Caco-2 (cell line): ENCODE results near the gene TSPAN5. TPM values are rescaled to one million over a fixed set of nuclear protein-coding genes. Genes with fewer than 3 reads are reported as not detected.
A peak's percentile ranks its signal among the peaks of the same experiment; 100 is the strongest.

Source experiments
- BruUV-seq: library from RNA; stranded (reverse); fragments of 400-500 nt; replicated peaks from 2 replicates; lab custom pipeline; 2021; lab: Mats Ljungman, UMichigan
- CTCF ChIA-PET: fragments of 300-600 bp; sonication (Branson Sonifier 250); formaldehyde crosslinking; loops from one replicate; lab custom pipeline; 2022; ENCODE audit warnings: antibody characterized with exemption; lab: Charles Lee
- POLR2A ChIA-PET: fragments of 300-600 bp; sonication (Branson Sonifier 250); formaldehyde crosslinking; loops from one replicate; lab custom pipeline; 2022; ENCODE audit warnings: antibody characterized with exemption; lab: Charles Lee
- DNase-seq, 2 experiments: peaks; one replicate each; pipeline versions ENCODE4 v3.0.0 to v3.0.0-alpha.2; 2020 to 2022
- H3K27me3 ChIP-seq: replicated peaks from 2 replicates; pipeline ENCODE4 v1.6.0; 2011; ENCODE audit warnings: low read length; ENCODE audit not compliant: control insufficient read depth, insufficient read depth
- H3K36me3 ChIP-seq: 2 replicates; pipeline ENCODE4 v1.5.1; 2011; ENCODE audit warnings: low read length; ENCODE audit not compliant: control insufficient read depth, insufficient read depth
- H3K4me1 ChIP-seq: fragments of 250-450 bp; sonication (Bioruptor Pico); 2 replicates; pipeline ENCODE4 v1.5.1; 2020; ENCODE audit warnings: mild to moderate bottlenecking
- H3K4me3 ChIP-seq: 2 replicates; pipeline ENCODE4 v1.5.1; 2011; ENCODE audit warnings: low read depth, mild to moderate bottlenecking, control low read depth, low read length
- H3K9me3 ChIP-seq: fragments of 250-450 bp; sonication (Bioruptor Pico); 2 replicates; pipeline ENCODE4 v1.5.1; 2020; ENCODE audit warnings: mild to moderate bottlenecking, moderate library complexity
- H3K27ac Mint-ChIP-seq: one replicate; pipeline ENCODE4 v1.8.0; 2022; ENCODE audit warnings: mixed read lengths; ENCODE audit not compliant: unreplicated experiment
- H3K27me3 Mint-ChIP-seq: one replicate; pipeline ENCODE4 v1.8.0; 2022; ENCODE audit warnings: mixed read lengths; ENCODE audit not compliant: insufficient read depth, unreplicated experiment
- H3K36me3 Mint-ChIP-seq: one replicate; pipeline ENCODE4 v1.8.0; 2022; ENCODE audit warnings: mild to moderate bottlenecking, mixed read lengths; ENCODE audit not compliant: insufficient read depth, unreplicated experiment
- H3K4me1 Mint-ChIP-seq: one replicate; pipeline ENCODE4 v1.8.0; 2022; ENCODE audit warnings: low read depth, mixed read lengths; ENCODE audit not compliant: unreplicated experiment
- H3K4me3 Mint-ChIP-seq: one replicate; pipeline ENCODE4 v1.8.0; 2022; ENCODE audit warnings: mild to moderate bottlenecking, moderate library complexity, mixed read lengths; ENCODE audit not compliant: unreplicated experiment
- H3K9me3 Mint-ChIP-seq: one replicate; pipeline ENCODE4 v1.8.0; 2022; ENCODE audit warnings: mixed read lengths; ENCODE audit not compliant: unreplicated experiment
- CTCF ChIP-seq, 2 experiments: fragments of 200-600 bp in 1 of 2; IDR thresholded peaks; 1 replicate in 1 of 2; 2 replicates in 1 of 2; pipeline versions ENCODE4 v1.5.1 to v1.8.0; 2011 to 2022; ENCODE audit warnings: antibody characterized with exemption in 1 of 2, control low read depth in 1 of 2, inconsistent platforms in 1 of 2, low read depth in 1 of 2, low read length in 1 of 2, mild to moderate bottlenecking in 1 of 2, moderate library complexity in 1 of 2; ENCODE audit not compliant: insufficient read depth in 1 of 2, severe bottlenecking in 1 of 2, unreplicated experiment in 1 of 2
- intact Hi-C: fragments of 100-400 bp; cut with micrococcal nuclease; formaldehyde crosslinking; loops from one replicate; pipeline ENCODE4 v1.10.0; 2022; ENCODE audit not compliant: unreplicated experiment
- total RNA-seq: library from RNA; stranded (reverse); gene quantifications from 2 replicates; pipeline ENCODE4 v1.2.3, GENCODE V29; 2022

TSPAN5 gene
- total RNA-seq, 1 experiment from 2014 or later, result 24.1 TPM

- Mint-ChIP-seq H3K36me3 (no peaks in the 10 kb centered on the region), H3K4me3 (no peak overlapping the region), H3K27ac (no peak overlapping the region), H3K27me3 (no peaks in the 10 kb centered on the region), H3K9me3 (no peaks in the 10 kb centered on the region), H3K4me1 (peaks cover 25% of the 10 kb centered on the region)
- H3K27me3 ChIP-seq, result no peaks in the 10 kb centered on the region
- intact Hi-C loops, result loop anchor here (5.0 kb wide), 1 partner anchor 72 kb away; the partner anchor contains the start of gene TSPAN5
- ChIA-PET POLR2A (no interaction called here), CTCF (no interaction called here)
- H3K4me3 ChIP-seq, result no peak overlapping the region
- no peaks in the 10 kb centered on the region for H3K36me3 ChIP-seq
- TF ChIP-seq CTCF (IDR thresholded peaks at IDR 0.05; ENCODE audit: insufficient read depth in 1 of 2, low read depth in 1 of 2, low read length in 1 of 2, severe bottlenecking in 1 of 2, unreplicated experiment in 1 of 2), result no peak
- peaks cover 10% of the 10 kb centered on the region for H3K4me1 ChIP-seq
- no peak for DNase-seq
- H3K9me3 ChIP-seq, result no peaks in the 10 kb centered on the region
- BruUV-seq, result no TSS peak
Observed at GRCh38 chr4:98585596-98585995, 72.8 kb downstream of the TSPAN5 start.

- intact Hi-C loops, result no loop called here
- H3K27me3 Mint-ChIP-seq, result no peaks in the 10 kb centered on the region
- no TSS peak for BruUV-seq
- Histone ChIP-seq H3K36me3 (no peaks in the 10 kb centered on the region), H3K27me3 (no peaks in the 10 kb centered on the region), H3K9me3 (no peaks in the 10 kb centered on the region), H3K4me1 (peaks cover 10% of the 10 kb centered on the region), H3K4me3 (no peak overlapping the region)
- CTCF ChIA-PET, result no interaction called here
- H3K4me1 Mint-ChIP-seq, result peaks cover 25% of the 10 kb centered on the region
- no peak overlapping the region for H3K27ac Mint-ChIP-seq
- H3K9me3 Mint-ChIP-seq, result no peaks in the 10 kb centered on the region
- TF ChIP-seq CTCF (IDR thresholded peaks at IDR 0.05; ENCODE audit: insufficient read depth in 1 of 2, low read depth in 1 of 2, low read length in 1 of 2, severe bottlenecking in 1 of 2, unreplicated experiment in 1 of 2), result no peak
- POLR2A ChIA-PET, result no interaction called here
- DNase-seq, result peak in 1 of 2 experiments; percentile 53
- no peak overlapping the region for H3K4me3 Mint-ChIP-seq
- no peaks in the 10 kb centered on the region for H3K36me3 Mint-ChIP-seq
Observed at GRCh38 chr4:98584265-98584664, 74.1 kb downstream of the TSPAN5 start.

GRCh38 chr4:98583265-98583664 lies 75.1 kb downstream of the TSPAN5 start:
- no TSS peak for BruUV-seq

More at GRCh38 chr4:98583265-98583664, 75.1 kb downstream of the TSPAN5 start:
- H3K27me3 Mint-ChIP-seq, result no peaks in the 10 kb centered on the region
- no peak for TF ChIP-seq CTCF (IDR thresholded peaks at IDR 0.05; ENCODE audit: insufficient read depth in 1 of 2, low read depth in 1 of 2, low read length in 1 of 2, severe bottlenecking in 1 of 2, unreplicated experiment in 1 of 2)
- DNase-seq, result no peak
- H3K4me3 Mint-ChIP-seq, result no peak overlapping the region
- CTCF ChIA-PET, result no interaction called here
- Histone ChIP-seq H3K27me3 (no peaks in the 10 kb centered on the region), H3K9me3 (no peaks in the 10 kb centered on the region), H3K36me3 (no peaks in the 10 kb centered on the region), H3K4me3 (no peak overlapping the region), H3K4me1 (peaks cover 10% of the 10 kb centered on the region)
- no peaks in the 10 kb centered on the region for H3K9me3 Mint-ChIP-seq
- H3K36me3 Mint-ChIP-seq, result no peaks in the 10 kb centered on the region
- intact Hi-C loops, result no loop called here
- POLR2A ChIA-PET, result no interaction called here
- peaks cover 25% of the 10 kb centered on the region for H3K4me1 Mint-ChIP-seq
- H3K27ac Mint-ChIP-seq, result no peak overlapping the region
